ENCODE measurements around the gene ATP2A2. TPM values are rescaled to one million over a fixed set of nuclear protein-coding genes. Genes with fewer than 3 reads are reported as not detected.

ATP2A2 gene
- total and polyA plus RNA-seq, 12 donors = 20.8 to 312 (median 121) TPM

GRCh38 chr12:110244829-110245228, 36.2 kb upstream of the ATP2A2 start:
- peak in 1 of 7 donors; percentile 50 for DNase-seq
- no peak overlapping the region for H3K27ac ChIP-seq
- H3K27me3 ChIP-seq = no peaks in the 10 kb centered on the region
- 77 to 97% (median 83%) methylated on average over 8 of the region's 8 CpGs for WGBS, 4 donors
- TF ChIP-seq POLR2A (IDR thresholded peaks at IDR 0.05) = no peak
- no peak for TF ChIP-seq CTCF (IDR thresholded peaks at IDR 0.05)
- H3K4me1 ChIP-seq (replicated peaks in 1 of 2) = peaks cover 0 to 8% of the 10 kb centered on the region in 2 donors
- intact Hi-C loops (cut with DNase I) = no loop called here
- H3K36me3 ChIP-seq (replicated peaks in 1 of 2) = no peaks in the 10 kb centered on the region
- H3K4me3 ChIP-seq = no peak overlapping the region
- H3K9me3 ChIP-seq (replicated peaks in 1 of 3) = no peaks in the 10 kb centered on the region

GRCh38 chr12:110245369-110245772, 35.7 kb upstream of the ATP2A2 start:
- Histone ChIP-seq H3K4me3 (no peak overlapping the region), H3K9me3 (replicated peaks in 1 of 3) (no peaks in the 10 kb centered on the region), H3K4me1 (replicated peaks in 1 of 2) (peaks cover 0 to 9% of the 10 kb centered on the region in 2 donors), H3K36me3 (replicated peaks in 1 of 2) (no peaks in the 10 kb centered on the region), H3K27me3 (no peaks in the 10 kb centered on the region), H3K27ac (no peak overlapping the region)
- WGBS, 4 donors = 79 to 88% (median 82%) methylated on average over 3 of the region's 3 CpGs
- DNase-seq = peak in 4 of 7 donors; percentile 29 to 66 (median 44)
- TF ChIP-seq POLR2A (IDR thresholded peaks at IDR 0.05) (no peak), CTCF (IDR thresholded peaks at IDR 0.05) (peak in 3 of 6 experiments; percentile 30 to 43 (median 37))
- intact Hi-C loops (cut with DNase I) = no loop called here

- peaks cover 0 to 9% of the 10 kb centered on the region in 2 donors for H3K4me1 ChIP-seq (replicated peaks in 1 of 2)
- peak overlapping the region in 1 of 5 donors; percentile 30 for H3K27ac ChIP-seq
- intact Hi-C loops (cut with DNase I) = no loop called here
- no peaks in the 10 kb centered on the region for H3K9me3 ChIP-seq (replicated peaks in 1 of 3)
- no peaks in the 10 kb centered on the region for H3K27me3 ChIP-seq
- no peak for TF ChIP-seq CTCF (IDR thresholded peaks at IDR 0.05)
- TF ChIP-seq POLR2A (IDR thresholded peaks at IDR 0.05) = no peak
- no peaks in the 10 kb centered on the region for H3K36me3 ChIP-seq (replicated peaks in 1 of 2)
- no peak overlapping the region for H3K4me3 ChIP-seq
- 70 to 75% (median 74%) methylated on average over 4 of the region's 4 CpGs for WGBS, 4 donors
- DNase-seq = peak in 1 of 7 donors; percentile 47
Observed at GRCh38 chr12:110246636-110247339, 34.3 kb upstream of the ATP2A2 start.

GRCh38 chr12:110247340-110248095, 33.5 kb upstream of the ATP2A2 start:
- Histone ChIP-seq H3K27me3 (no peaks in the 10 kb centered on the region), H3K9me3 (replicated peaks in 1 of 3) (no peaks in the 10 kb centered on the region), H3K27ac (peak overlapping the region in 1 of 5 donors; percentile 30), H3K4me1 (replicated peaks in 1 of 2) (peaks cover 0 to 10% of the 10 kb centered on the region in 2 donors), H3K4me3 (no peak overlapping the region), H3K36me3 (replicated peaks in 1 of 2) (no peaks in the 10 kb centered on the region)
- WGBS, 4 donors = 78 to 90% (median 86%) methylated on average over 12 to 14 of the region's 14 CpGs
- no peak for TF ChIP-seq POLR2A (IDR thresholded peaks at IDR 0.05)
- TF ChIP-seq CTCF (IDR thresholded peaks at IDR 0.05) = no peak
- intact Hi-C loops (cut with DNase I) = no loop called here
- DNase-seq = peak in 1 of 7 donors; percentile 47
